ENCODE data around the gene HSP90AB1. TPM values are rescaled to one million over a fixed set of nuclear protein-coding genes. Genes with fewer than 3 reads are reported as not detected.
A peak's percentile ranks its signal among the peaks of the same experiment; 100 is the strongest.

The HSP90AB1 gene
- total and polyA plus RNA-seq, 9 of the 15 experiments (the other 6 are each of a cell fraction or from before 2014, with no cell fraction given), result 1,780 to 3,358 (median 2,262) TPM

- TF ChIP-seq ZNF551 (CRISPR knock-in tag; IDR thresholded peaks at IDR 0.05), result no peak
- no peak for TF ChIP-seq EWSR1 (IDR thresholded peaks at IDR 0.05; ENCODE audit: borderline replicate concordance, low read depth, partially characterized antibody)
- TF ChIP-seq, protein P1, sequence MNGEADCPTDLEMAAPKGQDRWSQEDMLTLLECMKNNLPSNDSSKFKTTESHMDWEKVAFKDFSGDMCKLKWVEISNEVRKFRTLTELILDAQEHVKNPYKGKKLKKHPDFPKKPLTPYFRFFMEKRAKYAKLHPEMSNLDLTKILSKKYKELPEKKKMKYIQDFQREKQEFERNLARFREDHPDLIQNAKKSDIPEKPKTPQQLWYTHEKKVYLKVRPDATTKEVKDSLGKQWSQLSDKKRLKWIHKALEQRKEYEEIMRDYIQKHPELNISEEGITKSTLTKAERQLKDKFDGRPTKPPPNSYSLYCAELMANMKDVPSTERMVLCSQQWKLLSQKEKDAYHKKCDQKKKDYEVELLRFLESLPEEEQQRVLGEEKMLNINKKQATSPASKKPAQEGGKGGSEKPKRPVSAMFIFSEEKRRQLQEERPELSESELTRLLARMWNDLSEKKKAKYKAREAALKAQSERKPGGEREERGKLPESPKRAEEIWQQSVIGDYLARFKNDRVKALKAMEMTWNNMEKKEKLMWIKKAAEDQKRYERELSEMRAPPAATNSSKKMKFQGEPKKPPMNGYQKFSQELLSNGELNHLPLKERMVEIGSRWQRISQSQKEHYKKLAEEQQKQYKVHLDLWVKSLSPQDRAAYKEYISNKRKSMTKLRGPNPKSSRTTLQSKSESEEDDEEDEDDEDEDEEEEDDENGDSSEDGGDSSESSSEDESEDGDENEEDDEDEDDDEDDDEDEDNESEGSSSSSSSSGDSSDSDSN (IDR thresholded peaks at IDR 0.05; ENCODE audit: borderline replicate concordance in 1 of 2, low read depth in 2 of 2, low read length in 2 of 2), result no peak
- TF ChIP-seq TCFL5 (CRISPR knock-in tag; conservative IDR thresholded peaks at IDR 0.05), result no peak
- TF ChIP-seq NELFE (IDR thresholded peaks at IDR 0.05; ENCODE audit: insufficient read depth, insufficient read length), result no peak
- no peak for TF ChIP-seq ZFP30 (CRISPR knock-in tag; IDR thresholded peaks at IDR 0.05; ENCODE audit: borderline replicate concordance)
- no peak; the same call in 1 of the 2 replicates for TF ChIP-seq SMARCA4 (IDR thresholded peaks at IDR 0.05)
- TF ChIP-seq ZNF184 (CRISPR knock-in tag; IDR thresholded peaks at IDR 0.05), result no peak
- no peak; the same call in 1 of the 2 replicates for TF ChIP-seq PHB (CRISPR knock-in tag; IDR thresholded peaks at IDR 0.05)
- 0 out of 2 replicates have a peak, but pooled peaks have one; percentile 3 for TF ChIP-seq ZNF586 (CRISPR knock-in tag; conservative IDR thresholded peaks at IDR 0.05)
- peak; percentile 71 for TF ChIP-seq HCFC1 (IDR thresholded peaks at IDR 0.05; ENCODE audit: low read depth, low read length)
- no peak for TF ChIP-seq TAL1 (IDR thresholded peaks at IDR 0.05)
- TF ChIP-seq ZNF57 (CRISPR knock-in tag; IDR thresholded peaks at IDR 0.05), result no peak
- TF ChIP-seq ARNT (IDR thresholded peaks at IDR 0.05), result no peak
- TF ChIP-seq, protein P2, sequence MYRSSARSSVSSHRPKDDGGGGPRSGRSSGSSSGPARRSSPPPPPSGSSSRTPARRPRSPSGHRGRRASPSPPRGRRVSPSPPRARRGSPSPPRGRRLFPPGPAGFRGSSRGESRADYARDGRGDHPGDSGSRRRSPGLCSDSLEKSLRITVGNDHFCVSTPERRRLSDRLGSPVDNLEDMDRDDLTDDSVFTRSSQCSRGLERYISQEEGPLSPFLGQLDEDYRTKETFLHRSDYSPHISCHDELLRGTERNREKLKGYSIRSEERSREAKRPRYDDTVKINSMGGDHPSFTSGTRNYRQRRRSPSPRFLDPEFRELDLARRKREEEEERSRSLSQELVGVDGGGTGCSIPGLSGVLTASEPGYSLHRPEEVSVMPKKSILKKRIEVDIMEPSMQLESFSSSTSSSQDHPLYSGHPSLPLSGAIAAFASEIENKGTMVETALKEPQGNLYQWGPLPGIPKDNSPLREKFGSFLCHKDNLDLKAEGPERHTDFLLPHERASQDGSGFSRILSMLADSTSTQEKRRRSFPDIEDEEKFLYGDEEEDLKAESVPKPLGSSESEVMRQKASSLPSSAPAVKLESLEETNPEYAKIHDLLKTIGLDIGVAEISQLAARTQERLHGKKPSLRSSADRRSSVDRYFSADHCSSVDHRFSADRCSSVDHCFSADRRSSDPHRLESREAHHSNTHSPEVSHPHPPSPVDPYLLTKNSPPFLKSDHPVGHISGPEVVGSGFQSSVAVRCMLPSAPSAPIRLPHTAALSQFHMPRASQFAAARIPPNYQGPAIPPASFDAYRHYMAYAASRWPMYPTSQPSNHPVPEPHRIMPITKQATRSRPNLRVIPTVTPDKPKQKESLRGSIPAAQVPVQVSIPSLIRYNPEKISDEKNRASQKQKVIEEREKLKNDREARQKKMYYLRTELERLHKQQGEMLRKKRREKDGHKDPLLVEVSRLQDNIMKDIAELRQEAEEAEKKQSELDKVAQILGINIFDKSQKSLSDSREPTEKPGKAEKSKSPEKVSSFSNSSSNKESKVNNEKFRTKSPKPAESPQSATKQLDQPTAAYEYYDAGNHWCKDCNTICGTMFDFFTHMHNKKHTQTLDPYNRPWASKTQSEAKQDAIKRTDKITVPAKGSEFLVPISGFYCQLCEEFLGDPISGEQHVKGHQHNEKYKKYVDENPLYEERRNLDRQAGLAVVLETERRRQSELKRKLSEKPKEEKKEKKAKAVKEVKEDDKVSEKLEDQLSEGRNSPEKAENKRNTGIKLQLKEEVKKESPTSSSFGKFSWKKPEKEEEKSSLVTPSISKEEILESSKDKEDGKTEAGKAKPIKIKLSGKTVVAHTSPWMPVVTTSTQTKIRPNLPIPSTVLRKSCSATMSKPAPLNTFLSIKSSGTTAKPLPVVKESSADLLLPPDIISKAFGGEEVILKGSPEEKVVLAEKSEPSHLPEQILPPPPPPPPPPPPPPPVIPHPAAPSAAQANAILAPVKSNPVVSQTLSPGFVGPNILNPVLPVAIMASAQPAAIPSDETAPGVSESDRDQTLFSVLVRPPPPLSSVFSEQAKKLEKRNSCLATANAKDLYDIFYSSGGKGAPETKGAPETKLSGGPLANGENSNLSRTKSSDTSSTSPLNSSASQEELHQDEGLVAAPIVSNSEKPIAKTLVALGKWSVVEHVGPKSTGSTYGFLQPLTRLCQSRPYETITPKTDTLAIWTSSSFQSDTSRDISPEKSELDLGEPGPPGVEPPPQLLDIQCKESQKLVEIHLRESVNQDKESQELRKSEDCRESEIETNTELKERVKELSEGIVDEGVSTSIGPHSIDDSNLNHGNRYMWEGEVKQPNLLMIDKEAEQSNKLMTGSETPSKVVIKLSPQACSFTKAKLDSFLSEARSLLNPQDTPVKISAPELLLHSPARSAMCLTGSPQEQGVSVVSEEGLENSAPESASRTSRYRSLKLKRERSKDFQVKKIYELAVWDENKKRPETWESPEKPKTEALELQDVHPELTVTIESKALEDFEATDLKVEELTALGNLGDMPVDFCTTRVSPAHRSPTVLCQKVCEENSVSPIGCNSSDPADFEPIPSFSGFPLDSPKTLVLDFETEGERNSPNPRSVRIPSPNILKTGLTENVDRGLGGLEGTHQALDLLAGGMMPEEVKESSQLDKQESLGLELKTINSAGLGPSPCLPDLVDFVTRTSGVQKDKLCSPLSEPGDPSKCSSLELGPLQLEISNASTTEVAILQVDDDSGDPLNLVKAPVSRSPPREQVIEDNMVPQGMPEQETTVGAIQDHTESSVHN (IDR thresholded peaks at IDR 0.05; ENCODE audit: borderline replicate concordance in 1 of 2, low read depth in 1 of 2), result no peak
Measured at GRCh38 chr6:44257025-44257752, 10.3 kb downstream of the HSP90AB1 start, which contains the start of gene SLC35B2 (continued).

All from K562 (cell line).